Measurements from ENCODE around the gene ANAPC13. TPM values are rescaled to one million over a fixed set of nuclear protein-coding genes. Genes with fewer than 3 reads are reported as not detected.
A peak's percentile ranks its signal among the peaks of the same experiment; 100 is the strongest.

The ANAPC13 gene
- total and polyA plus RNA-seq, 4 donors, result 38.7 to 86.1 (median 46.3) TPM

DNA sequence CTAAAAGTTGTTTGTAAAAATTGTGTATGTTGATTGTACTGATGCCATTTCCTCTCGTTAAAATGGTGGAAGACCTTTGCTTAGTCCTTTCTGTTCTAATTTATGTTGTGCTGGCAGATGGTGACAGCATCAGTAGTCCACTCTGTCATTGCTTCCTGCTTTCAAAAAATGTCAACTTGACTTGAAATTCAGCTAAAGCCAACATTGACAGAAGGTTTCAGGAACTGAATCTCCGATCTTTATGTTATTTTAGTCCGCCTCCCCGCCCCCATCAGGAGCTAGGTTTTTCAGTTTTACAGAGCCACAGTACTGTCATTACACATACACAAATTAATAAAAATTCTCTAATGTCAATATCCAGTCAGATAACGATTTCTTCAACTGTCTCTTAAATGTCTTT, 1.6 kb upstream of the ANAPC13 start:
- intact Hi-C loops (cut with DNase I), result no loop called here
- peaks cover 0 to under 1% of the 10 kb centered on the region in 2 donors for H3K4me1 ChIP-seq (ENCODE audit: control insufficient read depth in 1 of 2, insufficient read depth in 2 of 2, low read length in 2 of 2)
- 38 to 54% methylated on average over 5 of the region's 5 CpGs for WGBS, 2 donors
- H3K4me3 ChIP-seq (ENCODE audit: low read length in 2 of 2), result peak overlapping the region in 1 of 2 donors; percentile 72
- H3K9me3 ChIP-seq (ENCODE audit: control insufficient read depth, low read length), result no peaks in the 10 kb centered on the region
- ATAC-seq (ENCODE audit: low FRiP score), result no peak
- H3K36me3 ChIP-seq (ENCODE audit: control insufficient read depth in 1 of 2, insufficient read depth in 2 of 2, low read length in 1 of 2), result no peaks in the 10 kb centered on the region
- DNase-seq, result no peak
- H3K27ac ChIP-seq (ENCODE audit: low read depth in 1 of 2, low read length in 2 of 2), result no peak overlapping the region
- H3K27me3 ChIP-seq (ENCODE audit: control insufficient read depth in 1 of 2, insufficient read depth in 2 of 2, low read length in 1 of 2), result no peaks in the 10 kb centered on the region

DNA sequence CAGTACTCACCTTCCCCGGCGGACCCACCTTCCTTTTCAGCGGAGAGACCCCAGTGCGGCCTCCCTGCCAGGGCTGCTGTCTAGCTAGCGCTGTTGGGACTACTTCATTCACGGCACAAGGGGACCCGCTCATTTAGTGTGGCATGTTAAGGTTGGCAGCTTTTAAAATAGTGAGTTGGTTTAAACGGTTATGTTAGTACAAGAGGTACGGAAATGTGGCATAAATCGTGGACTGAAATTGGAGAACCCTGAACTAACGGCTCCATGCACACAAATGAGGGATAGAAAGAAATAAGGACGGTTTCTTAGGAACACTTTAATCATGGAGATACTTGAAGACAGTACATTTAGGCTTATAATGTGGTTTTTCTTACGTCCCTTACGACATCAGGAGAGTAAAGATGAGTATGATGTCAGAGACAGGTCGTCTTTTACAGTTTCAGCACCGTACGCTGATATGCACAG, 824 bp upstream of the ANAPC13 start:
- intact Hi-C loops (cut with DNase I), result no loop called here
- Histone ChIP-seq H3K4me1 (ENCODE audit: control insufficient read depth in 1 of 2, insufficient read depth in 2 of 2, low read length in 2 of 2) (peaks cover 0 to 2% of the 10 kb centered on the region in 2 donors), H3K27me3 (ENCODE audit: control insufficient read depth in 1 of 2, insufficient read depth in 2 of 2, low read length in 1 of 2) (no peaks in the 10 kb centered on the region), H3K36me3 (ENCODE audit: control insufficient read depth in 1 of 2, insufficient read depth in 2 of 2, low read length in 1 of 2) (no peaks in the 10 kb centered on the region), H3K9me3 (ENCODE audit: control insufficient read depth, low read length) (no peaks in the 10 kb centered on the region), H3K4me3 (ENCODE audit: low read length in 2 of 2) (peak overlapping the region; percentile 63 to 72), H3K27ac (ENCODE audit: low read depth in 1 of 2, low read length in 2 of 2) (peak overlapping the region; percentile 53 to 82)
- WGBS, 2 donors, result 1% methylated on average over 17 of the region's 17 CpGs
- no peak for DNase-seq
- peak; percentile 2 for ATAC-seq (ENCODE audit: low FRiP score)

DNA sequence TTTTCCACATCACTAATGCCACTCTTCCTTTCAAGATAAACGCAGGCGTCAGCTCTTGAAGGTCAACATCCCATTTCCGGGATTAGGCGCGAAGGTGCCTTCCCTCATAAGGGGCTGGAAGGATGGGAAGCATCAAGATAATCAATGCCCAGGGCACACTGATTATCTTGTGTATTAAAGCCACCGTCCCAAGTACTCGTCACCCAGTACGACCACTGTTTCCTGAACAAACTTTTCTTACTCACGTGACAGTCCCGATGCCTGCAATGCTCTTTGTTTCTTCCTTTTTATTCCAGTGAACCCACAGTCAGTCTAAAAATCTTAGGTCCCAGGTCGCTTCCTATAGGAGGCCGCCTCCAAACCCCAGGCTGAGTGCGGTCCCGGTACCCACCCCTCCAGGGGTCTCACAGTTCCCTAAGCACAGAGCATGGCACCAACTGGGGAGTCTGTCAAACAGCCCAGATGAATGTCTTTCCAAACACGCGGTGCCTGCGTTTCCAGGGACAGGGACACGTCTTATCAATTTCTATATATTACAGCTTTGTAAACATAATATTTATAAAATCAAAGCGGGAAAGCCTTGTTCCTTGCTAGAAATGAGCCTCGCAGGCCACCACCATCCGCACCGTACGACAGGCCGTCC, 589 bp downstream of the ANAPC13 start:
- peaks cover 0 to 2% of the 10 kb centered on the region in 2 donors for H3K4me1 ChIP-seq (ENCODE audit: control insufficient read depth in 1 of 2, insufficient read depth in 2 of 2, low read length in 2 of 2)
- ATAC-seq (ENCODE audit: low FRiP score) (peak; percentile 30), DNase-seq (peak; percentile 95 to 97)
- 1% methylated on average over 24 of the region's 24 CpGs for WGBS, 2 donors
- H3K36me3 ChIP-seq (ENCODE audit: control insufficient read depth in 1 of 2, insufficient read depth in 2 of 2, low read length in 1 of 2), result no peaks in the 10 kb centered on the region
- H3K27ac ChIP-seq (ENCODE audit: low read depth in 1 of 2, low read length in 2 of 2), result peak overlapping the region; percentile 89 to 97
- no peaks in the 10 kb centered on the region for H3K27me3 ChIP-seq (ENCODE audit: control insufficient read depth in 1 of 2, insufficient read depth in 2 of 2, low read length in 1 of 2)
- intact Hi-C loops (cut with DNase I), result loop anchor here in 1 of 2 donors (1.0 kb wide), 1 partner anchor 21 kb away; no protein-coding TSS in a partner anchor
- no peaks in the 10 kb centered on the region for H3K9me3 ChIP-seq (ENCODE audit: control insufficient read depth, low read length)
- H3K4me3 ChIP-seq (ENCODE audit: low read length in 2 of 2), result peak overlapping the region; percentile 72 to 87

DNA sequence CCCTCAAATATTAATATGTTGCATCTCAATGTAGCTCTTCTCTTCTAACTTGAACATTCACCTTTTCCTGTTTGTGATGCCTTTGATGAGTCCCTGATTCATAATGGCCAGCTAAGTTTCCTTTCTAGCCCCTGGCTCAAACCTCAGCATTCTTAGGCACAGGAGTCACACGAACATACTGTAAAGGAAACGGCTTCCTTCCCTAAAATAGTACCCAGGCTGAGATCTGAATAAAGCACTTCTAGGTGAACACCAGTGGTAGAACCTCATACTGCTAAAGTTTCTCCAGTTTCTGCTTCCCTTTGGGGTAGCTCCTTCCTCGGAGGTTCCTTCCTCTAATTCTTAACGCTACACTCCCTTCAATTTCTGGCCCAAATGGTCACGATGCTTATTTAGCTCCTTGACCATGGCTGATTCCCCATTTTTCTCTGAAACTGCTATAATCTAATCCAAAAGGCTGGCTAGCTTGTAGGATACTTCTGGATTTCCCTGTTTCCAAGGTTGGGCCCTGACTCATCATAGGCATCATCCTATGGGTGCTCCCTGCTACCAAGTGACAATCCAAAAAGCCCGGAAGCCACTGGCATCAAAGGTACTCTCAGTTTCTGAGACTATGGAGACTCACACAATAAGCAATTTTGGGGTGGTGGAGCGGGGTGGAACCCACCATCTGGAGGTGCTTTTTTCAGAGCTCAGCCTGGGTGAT, 2.4 kb downstream of the ANAPC13 start:
- WGBS, 2 donors, result 50 to 51% methylated on average over 7 of the region's 7 CpGs
- peak overlapping the region; percentile 91 to 96 for H3K27ac ChIP-seq (ENCODE audit: low read depth in 1 of 2, low read length in 2 of 2)
- no peaks in the 10 kb centered on the region for H3K27me3 ChIP-seq (ENCODE audit: control insufficient read depth in 1 of 2, insufficient read depth in 2 of 2, low read length in 1 of 2)
- no peak overlapping the region for H3K4me3 ChIP-seq (ENCODE audit: low read length in 2 of 2)
- peaks cover 1 to 2% of the 10 kb centered on the region in 2 donors for H3K36me3 ChIP-seq (ENCODE audit: control insufficient read depth in 1 of 2, insufficient read depth in 2 of 2, low read length in 1 of 2)
- intact Hi-C loops (cut with DNase I), result no loop called here
- peaks cover 0 to 2% of the 10 kb centered on the region in 2 donors for H3K4me1 ChIP-seq (ENCODE audit: control insufficient read depth in 1 of 2, insufficient read depth in 2 of 2, low read length in 2 of 2)
- DNase-seq, result no peak
- ATAC-seq (ENCODE audit: low FRiP score), result no peak
- no peaks in the 10 kb centered on the region for H3K9me3 ChIP-seq (ENCODE audit: control insufficient read depth, low read length)

DNA sequence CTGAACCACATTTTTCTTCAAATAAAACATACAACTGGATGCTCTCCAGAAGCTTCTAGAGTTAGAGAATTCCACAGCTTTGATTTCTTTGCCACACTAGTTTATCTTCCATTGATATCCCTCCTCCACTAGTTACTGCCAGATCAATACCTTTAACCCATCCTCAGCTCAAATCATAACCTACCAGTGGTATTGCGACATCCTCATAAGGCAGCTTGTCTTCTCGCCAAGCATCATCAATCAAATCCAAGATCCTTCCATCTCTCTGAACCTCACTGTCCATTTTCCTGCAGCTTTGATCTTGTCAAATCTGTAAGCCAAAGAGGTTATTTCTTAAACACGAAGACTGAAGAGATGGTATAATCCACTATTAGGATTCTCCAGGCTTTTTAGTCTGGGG, 3.2 kb downstream of the ANAPC13 start:
- Histone ChIP-seq H3K9me3 (ENCODE audit: control insufficient read depth, low read length) (no peaks in the 10 kb centered on the region), H3K4me1 (ENCODE audit: control insufficient read depth in 1 of 2, insufficient read depth in 2 of 2, low read length in 2 of 2) (peaks cover 0 to 2% of the 10 kb centered on the region in 2 donors), H3K27ac (ENCODE audit: low read depth in 1 of 2, low read length in 2 of 2) (peak overlapping the region; percentile 91 to 95), H3K4me3 (ENCODE audit: low read length in 2 of 2) (no peak overlapping the region), H3K36me3 (ENCODE audit: control insufficient read depth in 1 of 2, insufficient read depth in 2 of 2, low read length in 1 of 2) (peaks cover 2% of the 10 kb centered on the region in 2 donors), H3K27me3 (ENCODE audit: control insufficient read depth in 1 of 2, insufficient read depth in 2 of 2, low read length in 1 of 2) (no peaks in the 10 kb centered on the region)
- ATAC-seq (ENCODE audit: low FRiP score), result no peak
- 87 to 91% methylated on average over 3 of the region's 3 CpGs for WGBS, 2 donors
- no peak for DNase-seq
- intact Hi-C loops (cut with DNase I), result no loop called here

- no peaks in the 10 kb centered on the region for H3K9me3 ChIP-seq (ENCODE audit: control insufficient read depth, low read length)
- H3K27ac ChIP-seq (ENCODE audit: low read depth in 1 of 2, low read length in 2 of 2), result peak overlapping the region in 1 of 2 donors; percentile 45
- no peak overlapping the region for H3K4me3 ChIP-seq (ENCODE audit: low read length in 2 of 2)
- no peaks in the 10 kb centered on the region for H3K27me3 ChIP-seq (ENCODE audit: control insufficient read depth in 1 of 2, insufficient read depth in 2 of 2, low read length in 1 of 2)
- no peak for ATAC-seq (ENCODE audit: low FRiP score)
- 69 to 73% methylated on average over 1 of the region's 1 CpG for WGBS, 2 donors
- H3K36me3 ChIP-seq (ENCODE audit: control insufficient read depth in 1 of 2, insufficient read depth in 2 of 2, low read length in 1 of 2), result peaks cover 2 to 4% of the 10 kb centered on the region in 2 donors
- H3K4me1 ChIP-seq (ENCODE audit: control insufficient read depth in 1 of 2, insufficient read depth in 2 of 2, low read length in 2 of 2), result peaks cover 0 to 2% of the 10 kb centered on the region in 2 donors
- no peak for DNase-seq
- intact Hi-C loops (cut with DNase I), result no loop called here
These were observed 4.6 kb downstream of the ANAPC13 start for GRCh38 chr3:134481166-134481565.

- 68 to 71% methylated on average over 3 of the region's 3 CpGs for WGBS, 2 donors
- Histone ChIP-seq H3K27me3 (ENCODE audit: control insufficient read depth in 1 of 2, insufficient read depth in 2 of 2, low read length in 1 of 2) (no peaks in the 10 kb centered on the region), H3K4me1 (ENCODE audit: control insufficient read depth in 1 of 2, insufficient read depth in 2 of 2, low read length in 2 of 2) (peaks cover 0 to 2% of the 10 kb centered on the region in 2 donors), H3K4me3 (ENCODE audit: low read length in 2 of 2) (no peak overlapping the region), H3K36me3 (ENCODE audit: control insufficient read depth in 1 of 2, insufficient read depth in 2 of 2, low read length in 1 of 2) (peaks cover 4 to 5% of the 10 kb centered on the region in 2 donors), H3K9me3 (ENCODE audit: control insufficient read depth, low read length) (no peaks in the 10 kb centered on the region), H3K27ac (ENCODE audit: low read depth in 1 of 2, low read length in 2 of 2) (peak overlapping the region in 1 of 2 donors; percentile 48)
- ATAC-seq (ENCODE audit: low FRiP score), result no peak
- DNase-seq, result no peak
- intact Hi-C loops (cut with DNase I), result no loop called here
These were observed 5.2 kb downstream of the ANAPC13 start for GRCh38 chr3:134480546-134480945.

DNA sequence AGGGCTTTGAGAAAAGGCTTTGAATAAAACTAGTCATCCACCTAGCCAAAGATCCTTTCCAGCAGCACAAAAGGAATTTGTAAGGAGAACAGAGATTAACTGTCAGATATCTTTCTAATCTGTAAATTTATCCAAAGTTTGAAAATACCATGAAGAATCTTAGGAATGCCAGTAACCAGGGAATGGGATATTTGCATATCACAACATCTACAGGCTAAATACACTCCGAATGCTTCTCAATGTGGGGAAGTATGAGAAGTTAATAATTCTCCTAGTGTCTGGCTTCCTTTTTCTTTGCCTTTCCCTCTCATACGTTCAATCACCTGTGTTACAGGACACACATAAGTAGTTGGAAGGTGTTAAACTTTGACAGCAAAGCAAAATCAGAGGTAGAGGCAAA, 7.8 kb downstream of the ANAPC13 start:
- no peak overlapping the region for H3K4me3 ChIP-seq (ENCODE audit: low read length in 2 of 2)
- ATAC-seq (ENCODE audit: low FRiP score), result no peak
- 57 to 75% methylated on average over 2 of the region's 2 CpGs for WGBS, 2 donors
- H3K27me3 ChIP-seq (ENCODE audit: control insufficient read depth in 1 of 2, insufficient read depth in 2 of 2, low read length in 1 of 2), result no peaks in the 10 kb centered on the region
- no peak overlapping the region for H3K27ac ChIP-seq (ENCODE audit: low read depth in 1 of 2, low read length in 2 of 2)
- intact Hi-C loops (cut with DNase I), result loop anchor here in 1 of 2 donors (5.0 kb wide), 1 partner anchor 266 kb away; no protein-coding TSS in a partner anchor
- DNase-seq, result no peak
- H3K4me1 ChIP-seq (ENCODE audit: control insufficient read depth in 1 of 2, insufficient read depth in 2 of 2, low read length in 2 of 2), result peaks cover 0 to 2% of the 10 kb centered on the region in 2 donors
- no peaks in the 10 kb centered on the region for H3K9me3 ChIP-seq (ENCODE audit: control insufficient read depth, low read length)
- H3K36me3 ChIP-seq (ENCODE audit: control insufficient read depth in 1 of 2, insufficient read depth in 2 of 2, low read length in 1 of 2), result peaks cover 4 to 7% of the 10 kb centered on the region in 2 donors

Data from aorta (tissue), 5 donors.